Embryonic facial prominence (tissue), 1 donor: Measurements from ENCODE around the gene TMEM61.

Experiments used
- DNase-seq: peaks from one replicate; pipeline ENCODE4 v3.0.0-alpha.2; 2016; ENCODE audit errors: extremely low spot score

The TMEM61 gene

DNA sequence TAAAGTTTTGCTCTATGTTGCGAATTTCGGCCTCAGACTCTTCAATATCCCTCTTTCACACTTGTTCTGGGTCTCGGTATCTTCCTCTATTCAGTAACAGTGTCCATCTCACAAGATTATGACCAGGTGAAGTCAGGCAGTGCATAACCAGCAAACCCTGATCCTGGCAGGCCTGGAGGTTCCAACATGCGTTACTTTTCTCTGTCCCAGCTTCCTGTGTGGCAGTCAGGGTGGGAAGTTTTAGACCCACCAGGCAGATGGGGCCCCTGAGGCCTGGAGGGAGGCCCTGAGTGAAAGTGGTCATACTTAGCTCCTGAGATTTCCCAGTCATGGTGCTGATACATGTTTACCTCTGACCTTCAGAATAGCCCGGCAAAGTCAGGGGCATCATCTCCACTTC, 5.1 kb downstream of the TMEM61 start:
- no peak for DNase-seq

DNA sequence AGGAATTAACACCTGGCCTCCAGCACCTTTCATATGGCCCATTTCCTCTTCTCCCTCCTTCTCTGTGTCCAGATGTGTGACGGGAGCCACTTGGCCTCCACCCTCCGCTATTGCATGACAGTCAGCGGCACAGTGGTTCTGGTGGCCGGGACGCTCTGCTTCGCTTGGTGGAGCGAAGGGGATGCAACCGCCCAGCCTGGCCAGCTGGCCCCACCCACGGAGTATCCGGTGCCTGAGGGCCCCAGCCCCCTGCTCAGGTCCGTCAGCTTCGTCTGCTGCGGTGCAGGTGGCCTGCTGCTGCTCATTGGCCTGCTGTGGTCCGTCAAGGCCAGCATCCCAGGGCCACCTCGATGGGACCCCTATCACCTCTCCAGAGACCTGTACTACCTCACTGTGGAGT, 5.6 kb downstream of the TMEM61 start:
- no peak for DNase-seq

DNA sequence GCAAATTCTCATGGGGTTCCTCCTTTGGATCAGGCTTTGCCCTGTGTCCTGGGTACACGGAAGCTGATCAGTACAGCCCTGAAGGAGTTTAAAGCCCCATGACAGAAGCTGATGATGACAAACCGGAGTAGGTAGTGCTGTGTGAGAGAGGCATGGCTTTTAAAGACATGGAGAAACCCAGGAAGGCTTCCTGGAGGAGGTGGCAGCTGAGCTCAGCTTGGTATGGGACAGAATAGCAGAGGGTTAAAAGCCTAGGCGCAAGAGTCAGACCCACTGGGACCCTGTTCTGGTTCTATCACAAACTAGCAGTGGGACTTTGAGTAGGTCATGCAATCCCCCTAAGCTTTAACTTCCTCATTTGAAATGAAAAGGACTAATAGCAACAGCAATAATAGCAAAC, 6.1 kb downstream of the TMEM61 start:
- no peak for DNase-seq

- DNase-seq = no peak
Measured at GRCh38 chr1:54987427-54987826, 7.0 kb downstream of the TMEM61 start.

DNA sequence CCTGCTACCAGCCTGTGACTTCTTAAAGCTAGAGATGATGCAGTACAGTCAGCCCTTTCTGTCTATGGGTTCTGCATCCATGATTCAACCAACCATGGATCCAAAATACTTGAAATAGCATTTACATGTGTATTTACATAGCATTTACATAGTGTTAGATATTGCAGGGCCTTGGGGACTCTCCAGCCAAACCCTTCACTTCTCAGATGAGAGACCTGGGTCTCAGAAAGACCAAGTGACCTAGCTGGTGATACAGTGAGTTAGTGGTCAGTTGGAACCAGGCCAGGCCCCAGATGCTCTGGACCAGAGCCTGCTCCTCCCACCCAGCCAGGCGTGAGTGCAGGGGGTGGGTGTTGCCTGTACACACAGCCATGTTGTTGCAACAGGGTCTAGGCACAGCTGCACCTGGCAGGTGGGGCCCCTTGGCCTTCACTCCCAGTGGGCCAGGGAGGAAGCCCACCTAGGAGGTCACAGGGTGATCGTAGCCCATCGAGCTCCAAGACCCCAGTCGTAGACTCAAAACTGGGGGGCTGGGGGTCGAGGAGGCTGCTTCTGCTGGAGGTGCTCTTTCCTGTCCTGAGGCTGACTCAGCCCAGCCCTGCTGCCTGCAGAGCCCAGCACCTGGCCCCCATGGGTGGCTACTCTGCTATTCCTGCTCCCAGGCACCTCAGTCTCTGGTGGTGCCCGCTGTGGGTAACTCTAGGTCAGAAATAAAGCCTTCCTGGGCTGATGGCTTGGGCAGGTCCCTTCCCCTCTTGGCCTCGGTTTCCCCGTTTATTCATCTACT, 7.7 kb downstream of the TMEM61 start:
- no peak for DNase-seq

DNA sequence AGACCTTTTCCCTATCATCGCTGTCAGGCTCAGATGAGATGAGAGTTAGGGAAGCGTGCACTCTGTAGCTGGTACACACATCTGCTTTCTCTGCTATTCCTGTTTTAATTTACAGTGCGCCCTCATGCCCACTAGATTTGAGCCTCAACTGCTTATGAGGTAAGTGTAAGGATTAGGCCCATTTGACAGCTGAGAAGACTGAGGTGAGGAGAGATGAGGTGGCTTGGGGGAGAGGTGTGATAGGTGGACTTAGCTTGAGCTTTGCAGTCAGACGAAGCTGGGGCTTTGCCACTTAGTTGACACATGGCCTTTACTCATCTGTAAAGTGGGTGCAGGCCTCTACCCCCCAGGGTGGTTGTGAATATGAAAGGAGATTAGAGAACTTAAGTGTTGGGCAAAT, 8.5 kb downstream of the TMEM61 start:
- DNase-seq = no peak

- no peak for DNase-seq
Measured at GRCh38 chr1:54989473-54989872, 9.0 kb downstream of the TMEM61 start.

GRCh38 chr1:54989968-54990810, 9.8 kb downstream of the TMEM61 start:
- no peak for DNase-seq

DNA sequence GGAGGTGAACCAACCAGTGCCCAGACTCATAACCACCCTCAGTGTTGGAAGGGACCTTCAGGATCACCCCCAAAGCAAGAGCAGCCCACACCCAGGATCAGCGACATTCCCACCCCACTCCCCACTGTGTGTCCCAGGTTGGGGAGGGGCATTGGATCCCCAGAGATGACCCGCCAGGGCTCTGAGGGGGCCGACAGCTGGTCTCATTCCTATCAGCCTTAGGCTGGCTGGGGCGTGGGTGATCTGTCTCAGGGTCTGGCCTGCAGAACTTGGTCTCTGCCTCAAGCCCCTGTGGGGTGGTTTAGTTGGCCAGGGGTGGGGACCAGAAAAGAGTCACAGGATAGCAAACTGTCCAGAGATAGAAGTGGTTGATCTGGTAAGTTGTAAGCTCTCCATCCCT, 10.5 kb downstream of the TMEM61 start:
- DNase-seq = no peak

DNA sequence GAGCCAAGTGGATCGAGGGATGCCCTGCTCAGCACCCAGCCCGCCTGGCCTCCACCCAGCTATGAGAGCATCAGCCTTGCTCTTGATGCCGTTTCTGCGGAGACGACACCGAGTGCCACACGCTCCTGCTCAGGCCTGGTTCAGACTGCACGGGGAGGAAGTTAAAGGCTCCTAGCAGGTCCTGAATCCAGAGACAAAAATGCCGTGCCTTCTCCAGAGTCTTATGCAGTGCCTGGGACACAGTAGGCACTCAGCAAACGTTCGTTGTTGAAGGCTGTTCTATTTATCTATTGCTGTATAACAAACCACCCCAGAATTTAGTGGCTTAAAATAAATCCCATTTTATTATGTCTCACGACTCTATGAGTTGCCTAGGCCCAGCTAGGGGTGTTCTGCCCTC, 11.5 kb downstream of the TMEM61 start:
- DNase-seq = no peak

DNA sequence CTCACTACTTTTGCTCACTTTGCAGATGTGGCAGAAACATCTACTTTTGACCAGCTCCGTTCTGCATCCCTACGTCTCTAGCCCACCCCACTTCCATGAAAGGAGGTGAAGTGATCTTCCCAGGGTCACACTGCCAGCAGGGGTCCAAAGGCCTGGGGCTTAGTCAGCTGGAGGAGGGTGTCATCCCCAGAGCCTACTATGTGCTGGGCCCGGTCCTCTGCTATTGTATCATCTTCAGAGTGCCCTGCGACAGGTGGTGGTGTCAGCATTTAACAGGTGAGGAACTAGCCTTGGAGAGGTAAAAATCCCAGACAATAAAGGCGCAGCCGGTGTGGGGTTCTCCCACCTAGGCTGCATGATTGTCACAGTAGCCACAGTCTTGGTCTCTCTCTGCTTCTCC, 12.7 kb downstream of the TMEM61 start:
- DNase-seq = no peak

DNA sequence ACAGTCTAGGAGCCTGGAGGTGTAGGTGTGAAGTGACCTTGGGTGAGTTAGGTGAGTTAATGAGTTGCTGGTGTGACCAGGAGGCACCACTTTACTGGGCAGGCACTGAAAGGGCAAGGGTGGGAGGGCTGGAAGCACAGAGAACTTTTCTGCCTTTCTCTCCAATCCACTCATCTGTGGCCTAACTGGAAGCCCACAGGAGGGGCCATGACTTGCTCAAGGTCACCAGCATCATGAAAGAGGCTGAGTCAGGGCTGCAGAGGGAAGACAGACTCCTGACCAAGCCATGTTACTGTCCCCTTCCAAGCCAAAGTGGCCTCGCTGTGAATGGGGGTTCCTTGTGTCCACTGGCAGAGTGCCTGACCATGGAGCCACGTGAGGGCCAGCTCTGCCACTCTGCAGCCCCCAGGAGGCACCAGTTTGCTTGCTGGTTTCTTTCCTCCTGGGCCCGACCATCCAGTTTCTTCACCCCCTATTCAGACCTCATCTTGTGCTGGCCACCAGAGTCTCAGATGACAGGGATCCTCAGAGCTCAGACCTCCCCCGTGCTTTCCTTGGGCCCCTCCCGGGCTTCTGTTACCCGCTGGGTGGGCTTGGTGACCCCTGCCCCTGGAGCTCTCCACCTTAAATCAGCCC, 14.0 kb downstream of the TMEM61 start:
- no peak for DNase-seq

DNA sequence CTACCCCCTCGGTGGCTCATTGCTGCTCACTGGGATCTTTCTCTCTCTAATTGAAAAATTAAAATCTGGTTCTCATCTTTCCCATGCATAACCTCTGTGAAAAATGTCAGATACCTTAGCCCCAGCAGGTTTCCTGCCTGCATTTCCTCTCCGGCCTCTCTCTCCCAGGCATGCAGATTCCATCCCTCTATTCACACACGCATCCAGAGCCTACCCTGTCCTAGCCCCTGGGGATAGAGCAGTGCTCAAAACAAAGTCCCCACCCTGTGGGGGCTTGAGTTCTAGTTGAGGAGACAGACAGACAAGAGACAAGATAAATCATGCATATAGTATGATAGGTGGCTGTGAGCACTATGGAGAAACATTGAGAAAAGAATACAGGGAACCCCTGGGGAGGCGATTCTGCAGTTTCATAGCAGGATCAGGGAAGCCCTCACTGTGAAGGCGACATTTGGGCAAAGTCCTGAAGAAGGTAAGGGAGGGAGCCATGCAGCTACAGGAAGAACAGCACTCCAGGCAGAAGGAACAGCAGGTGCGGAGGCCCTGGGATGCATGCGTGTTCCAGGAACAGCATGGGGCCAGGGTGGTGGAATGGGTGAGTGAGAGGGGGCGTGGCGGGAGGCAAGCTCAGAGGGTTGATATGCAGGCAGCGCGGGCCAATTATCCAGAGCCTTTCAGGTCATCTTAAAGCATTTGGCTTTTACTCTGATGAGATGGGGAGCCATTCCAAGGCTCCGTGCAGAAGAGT, 14.8 kb downstream of the TMEM61 start:
- DNase-seq = no peak

GRCh38 chr1:54995835-54996234, 15.4 kb downstream of the TMEM61 start:
- DNase-seq = no peak

DNA sequence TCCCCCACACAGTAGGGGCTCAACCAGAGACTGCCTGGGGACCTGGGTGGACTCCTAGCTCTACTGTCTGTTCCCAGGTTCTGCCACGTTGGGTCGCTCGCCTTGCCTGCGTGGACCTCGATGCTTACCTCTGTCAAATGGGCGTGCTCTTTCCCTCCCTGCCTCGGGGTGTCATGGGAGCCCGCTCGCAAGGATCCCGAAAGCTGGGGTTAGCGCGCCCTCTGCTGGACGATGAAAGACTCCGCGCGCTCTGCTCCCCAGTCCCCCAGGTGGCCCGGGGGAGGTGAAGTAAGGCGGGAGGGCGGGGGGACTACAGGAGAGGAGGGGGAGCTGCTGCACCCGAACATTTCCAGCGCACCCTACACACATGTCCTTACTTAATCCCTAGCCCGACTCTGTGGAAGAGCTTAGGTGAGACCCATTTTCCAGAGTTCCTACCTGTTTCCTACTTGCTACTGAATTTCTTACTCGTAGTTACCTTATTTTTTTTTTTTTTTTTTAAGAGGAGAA, 16.0 kb downstream of the TMEM61 start:
- no peak for DNase-seq

- DNase-seq = no peak
Measured at GRCh38 chr1:54996869-54997710, 16.7 kb downstream of the TMEM61 start.

- DNase-seq = no peak
Measured at GRCh38 chr1:54997711-54997986, 17.2 kb downstream of the TMEM61 start.

GRCh38 chr1:54998100-54998499, 17.7 kb downstream of the TMEM61 start:
- no peak for DNase-seq

GRCh38 chr1:54998677-54999076, 18.2 kb downstream of the TMEM61 start, which contains the start of gene BSND:
BSND (plus strand) TSS chr1:54998933; CDS start chr1:54999187, 254 bp downstream.
- no peak for DNase-seq

DNA sequence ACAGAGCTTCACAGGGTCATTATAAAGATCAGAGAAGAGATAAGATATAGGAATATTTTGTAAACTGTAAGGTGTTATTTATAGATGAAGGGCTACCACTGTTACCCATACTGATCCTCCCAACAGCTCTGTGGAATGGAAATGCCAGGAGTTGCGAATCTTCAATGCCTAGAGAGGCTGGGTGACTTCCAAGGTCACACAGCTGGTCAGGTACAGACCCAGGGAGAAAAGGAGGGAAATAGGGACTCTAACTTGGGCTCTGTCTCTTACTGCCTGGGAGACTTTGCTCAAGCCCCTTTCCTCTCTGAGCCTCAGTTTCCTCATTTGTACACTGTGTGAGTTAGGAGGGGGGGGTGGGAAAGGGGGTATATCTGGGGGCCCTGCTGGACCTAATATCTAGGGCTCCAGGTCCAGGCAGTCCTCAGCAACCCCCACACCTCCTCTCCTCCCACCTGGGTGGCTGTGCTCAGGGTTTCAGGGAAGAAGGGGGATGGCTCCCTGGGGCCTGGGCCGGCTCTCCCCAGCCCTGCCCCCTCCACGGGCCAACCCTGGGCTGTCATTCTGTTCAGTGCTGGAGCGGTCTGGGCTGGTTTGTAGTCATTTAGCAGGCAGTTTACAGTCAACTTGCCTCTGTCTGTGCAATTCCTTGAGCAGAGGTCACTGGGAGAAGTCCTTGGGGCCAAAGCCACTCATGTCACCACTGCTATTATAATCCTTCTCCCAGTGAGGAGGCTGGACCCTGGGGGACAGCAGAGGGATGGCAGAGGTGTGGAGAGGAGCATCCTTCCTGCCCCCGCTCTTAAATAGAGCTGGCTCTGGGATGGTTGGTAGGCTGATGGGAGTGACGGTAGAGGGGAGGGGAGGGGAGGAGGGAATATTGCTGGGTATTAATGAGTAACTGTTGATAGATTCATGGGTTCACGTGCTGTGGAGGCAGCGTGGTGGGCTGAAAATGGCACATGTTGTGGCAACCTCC, 20.0 kb downstream of the TMEM61 start:
- no peak for DNase-seq
